HepG2 (cell line): ENCODE results near the gene TSPAN18. TPM values are rescaled to one million over a fixed set of nuclear protein-coding genes. Genes with fewer than 3 reads are reported as not detected.

ENCODE experiments used
- ATAC-seq: fragments of 200-7000 bp; cut with Tn5 transposase; 3 replicates; pipeline ENCODE4 v1.9.1; 2020; ENCODE audit warnings: mild to moderate bottlenecking, moderate library complexity
- BruUV-seq: library from RNA; stranded (reverse); fragments of 400-500 nt; replicated peaks from 2 replicates; lab custom pipeline; 2021; lab: Mats Ljungman, UMichigan
- CTCF ChIA-PET: fragments of 300-600 bp; formaldehyde crosslinking; extraction: SDS; loops from one replicate; lab custom pipeline; 2021; ENCODE audit warnings: low total read pairs, inconsistent platforms, low intra/inter-chr PET ratio; lab: Yijun Ruan, JAX
- POLR2A ChIA-PET: fragments of 350-600 bp; sonication (Branson Sonifier 250); formaldehyde crosslinking; loops from one replicate; lab custom pipeline; 2020; ENCODE audit warnings: antibody characterized with exemption, inconsistent platforms; lab: Yijun Ruan, JAX
- DNase-seq: peaks from one replicate; pipeline ENCODE4 v3.0.0-alpha.2; 2015; ENCODE audit warnings: low spot score
- FAIRE-seq: peaks from 3 replicates; lab custom pipeline; 2011; peaks lifted over from hg19 to GRCh38; lab: Jason Lieb, UNC
- H2AFZ ChIP-seq: one replicate; pipeline ENCODE4 v1.6.1; 2011; ENCODE audit warnings: low read length, inconsistent platforms
- H3K27ac ChIP-seq: fragments of 300-600 bp; 3 replicates; pipeline ENCODE4 v1.8.0; 2011; ENCODE audit warnings: mixed run types, mild to moderate bottlenecking, mixed read lengths, low read length, inconsistent platforms; ENCODE audit not compliant: insufficient read depth; ENCODE audit errors: extremely low read length
- H3K27me3 ChIP-seq, 2 experiments: fragments of 200-600 bp in 1 of 2; 2 replicates in 1 of 2; 3 replicates in 1 of 2; pipeline versions ENCODE4 v1.6.0 to v1.8.0; 2011; ENCODE audit warnings: low read length in 2 of 2, mild to moderate bottlenecking in 2 of 2, moderate library complexity in 2 of 2, inconsistent platforms in 1 of 2; ENCODE audit not compliant: insufficient read depth in 2 of 2, control insufficient read depth in 1 of 2
- H3K36me3 ChIP-seq, 2 experiments: fragments of 200-600 bp in 1 of 2; replicated peaks in 1 of 2; 2 replicates in 1 of 2; 3 replicates in 1 of 2; pipeline versions ENCODE4 v1.5.1 to v1.8.0; 2011; ENCODE audit warnings: low read length in 2 of 2, inconsistent platforms in 1 of 2; ENCODE audit not compliant: insufficient read depth in 2 of 2, control insufficient read depth in 1 of 2
- H3K4me1 ChIP-seq: 2 replicates; pipeline ENCODE4 v1.5.1; 2012; ENCODE audit warnings: low read length, inconsistent platforms; ENCODE audit not compliant: insufficient read depth
- H3K4me2 ChIP-seq: 2 replicates; pipeline ENCODE4 v1.6.0; 2011; ENCODE audit warnings: low read depth, low read length, inconsistent platforms
- H3K4me3 ChIP-seq, 3 experiments: fragments of 200-600 bp in 1 of 3; sonication (generic), shearing (Covaris generic) in 1 of 3; replicated peaks in 1 of 3; 2 replicates each; pipeline ENCODE4 v1.5.1; 2011 to 2016; ENCODE audit warnings: low read length in 3 of 3, inconsistent platforms in 2 of 3, low read depth in 2 of 3, mild to moderate bottlenecking in 2 of 3, control low read depth in 1 of 3, mixed read lengths in 1 of 3; ENCODE audit not compliant: insufficient read depth in 1 of 3
- H3K79me2 ChIP-seq: one replicate; pipeline ENCODE4 v1.6.1; 2011; ENCODE audit warnings: low read length, inconsistent platforms; ENCODE audit not compliant: insufficient read depth
- H3K9ac ChIP-seq: 2 replicates; pipeline ENCODE4 v1.6.0; 2011; ENCODE audit warnings: mild to moderate bottlenecking, low read depth, low read length, inconsistent platforms; ENCODE audit not compliant: insufficient read depth
- H3K9me3 ChIP-seq: 2 replicates; pipeline ENCODE4 v1.5.1; 2012; ENCODE audit warnings: mild to moderate bottlenecking, low read length
- H4K20me1 ChIP-seq: 2 replicates; pipeline ENCODE4 v1.6.0; 2011; ENCODE audit warnings: inconsistent platforms, mild to moderate bottlenecking, low read length, moderate library complexity; ENCODE audit not compliant: insufficient read depth
- ARNT2 ChIP-seq: sonication (generic); formaldehyde crosslinking; IDR thresholded peaks from 2 replicates; pipeline ENCODE4 v1.8.0; 2022; ENCODE audit warnings: mild to moderate bottlenecking, low read depth, missing genetic modification reagents, moderate library complexity
- GATA4 ChIP-seq: sonication (generic); IDR thresholded peaks from 2 replicates; pipeline ENCODE4 v1.6.1; 2016; ENCODE audit warnings: antibody characterized with exemption, low read depth, borderline replicate concordance
- GFI1 ChIP-seq: sonication (generic); formaldehyde crosslinking; IDR thresholded peaks from 2 replicates; pipeline ENCODE4 v1.5.0; 2020; ENCODE audit warnings: missing genetic modification reagents, mild to moderate bottlenecking, borderline replicate concordance
- KLF13 ChIP-seq: sonication (generic); formaldehyde crosslinking; IDR thresholded peaks from 2 replicates; pipeline ENCODE4 v1.4.0; 2020; ENCODE audit warnings: mild to moderate bottlenecking, missing genetic modification reagents
- KLF15 ChIP-seq: sonication (generic); formaldehyde crosslinking; IDR thresholded peaks from 2 replicates; pipeline ENCODE4 v1.8.1; 2023; ENCODE audit warnings: borderline replicate concordance, mild to moderate bottlenecking, inconsistent platforms, missing genetic modification reagents, mixed read lengths
- MEF2D ChIP-seq: sonication (generic); formaldehyde crosslinking; IDR thresholded peaks from 2 replicates; pipeline ENCODE4 v1.5.1; 2020; ENCODE audit warnings: mild to moderate bottlenecking, missing genetic modification reagents
- MIXL1 ChIP-seq: IDR thresholded peaks from 2 replicates; pipeline ENCODE4 v1.6.1; 2016
- POLR2G ChIP-seq: fragments of 200-400 bp; formaldehyde crosslinking; IDR thresholded peaks from 2 replicates; pipeline ENCODE4 v1.6.1; 2018; ENCODE audit warnings: mild to moderate bottlenecking, low read depth, low read length, moderate library complexity
- RARG ChIP-seq: sonication (generic); formaldehyde crosslinking; IDR thresholded peaks from 2 replicates; pipeline ENCODE4 v1.4.0; 2020; ENCODE audit warnings: low read depth, mild to moderate bottlenecking, missing genetic modification reagents
- SIX1 ChIP-seq: sonication (generic); formaldehyde crosslinking; IDR thresholded peaks from 2 replicates; pipeline ENCODE4 v1.4.0; 2020; ENCODE audit warnings: missing genetic modification reagents, borderline replicate concordance
- TBX2 ChIP-seq: sonication (generic); formaldehyde crosslinking; IDR thresholded peaks from 2 replicates; pipeline ENCODE4 v1.5.0; 2020; ENCODE audit warnings: missing genetic modification reagents, mild to moderate bottlenecking, borderline replicate concordance
- ZNF331 ChIP-seq: sonication (generic); formaldehyde crosslinking; IDR thresholded peaks from 2 replicates; pipeline ENCODE4 v1.4.0; 2020; ENCODE audit warnings: missing genetic modification reagents
- ZNF547 ChIP-seq: sonication (generic); formaldehyde crosslinking; IDR thresholded peaks from 2 replicates; pipeline ENCODE4 v1.5.1; 2020; ENCODE audit warnings: mild to moderate bottlenecking, missing genetic modification reagents
- ZNF660 ChIP-seq: sonication (generic); formaldehyde crosslinking; IDR thresholded peaks from 2 replicates; pipeline ENCODE4 v1.5.1; 2020; ENCODE audit warnings: mild to moderate bottlenecking, low read depth, missing genetic modification reagents, borderline replicate concordance
- WGBS: methylation state at CpG from one replicate; pipeline ENCODE4 v1.1.6; 2017; ENCODE audit warnings: low lambda C conversion rate; 5-methylcytosine and 5-hydroxymethylcytosine counted together
- in situ Hi-C: cut with HindIII; loops from 2 replicates; pipeline ENCODE4 v1.10.0; 2017; ENCODE audit warnings: low pct_unique_long_range_greater_than_20kb; ENCODE audit not compliant: extremely low pct_ligation_motif_present
- intact Hi-C: fragments of 100-400 bp; cut with micrococcal nuclease; formaldehyde crosslinking; loops from one replicate; pipeline ENCODE4 v1.10.0; 2022; ENCODE audit not compliant: unreplicated experiment
- polyA plus RNA-seq, 8 experiments: library from polyadenylated mRNA; depleted of rRNA in 3 of 8; stranded (reverse) in 7 of 8; unstranded in 1 of 8; fragments of >200 nt; fragmentation: Illumina TruSeq in 4 of 8; extraction: Trizol in 4 of 8; gene quantifications; 2 replicates each; pipeline versions ENCODE4 v1.2.1 to v1.2.3, GENCODE V29; 2011 to 2016; ENCODE audit warnings: low read depth in 4 of 8, missing spikeins in 1 of 8, mixed read lengths in 1 of 8; ENCODE audit not compliant: insufficient read depth in 1 of 8
- total RNA-seq, 5 experiments: library from RNA; depleted of rRNA; stranded (reverse); fragments of >200 nt; fragmentation: Illumina TruSeq; extraction: Trizol; gene quantifications; 2 replicates each; pipeline ENCODE4 v1.2.3, GENCODE V29; 2016; ENCODE audit warnings: low read depth in 1 of 5
- TF ChIP-seq, protein P1 (sequence below): IDR thresholded peaks from 2 replicates; pipeline ENCODE4 v1.6.1; 2016
- TF ChIP-seq, protein P2 (sequence below), 2 experiments: fragments of 450-650 bp in 1 of 2; sonication (generic) in 1 of 2; formaldehyde crosslinking; IDR thresholded peaks; 2 replicates each; pipeline versions ENCODE4 v1.5.0 to v1.8.0; 2020 to 2022; ENCODE audit warnings: mild to moderate bottlenecking in 1 of 2, missing genetic modification reagents in 1 of 2
- TF ChIP-seq, protein P3 (sequence below): sonication (generic); formaldehyde crosslinking; IDR thresholded peaks from 2 replicates; pipeline ENCODE4 v1.4.0; 2020; ENCODE audit warnings: low read depth, mild to moderate bottlenecking, missing genetic modification reagents
- TF ChIP-seq, protein P4 (sequence below): sonication (generic); formaldehyde crosslinking; IDR thresholded peaks from 2 replicates; pipeline ENCODE4 v1.4.0; 2020; ENCODE audit warnings: mild to moderate bottlenecking, low read depth, missing genetic modification reagents

Gene TSPAN18
- total and polyA plus RNA-seq, 2 of the 13 experiments (the other 11 are each of a cell fraction or from before 2014, with no cell fraction given) = not detected

DNA sequence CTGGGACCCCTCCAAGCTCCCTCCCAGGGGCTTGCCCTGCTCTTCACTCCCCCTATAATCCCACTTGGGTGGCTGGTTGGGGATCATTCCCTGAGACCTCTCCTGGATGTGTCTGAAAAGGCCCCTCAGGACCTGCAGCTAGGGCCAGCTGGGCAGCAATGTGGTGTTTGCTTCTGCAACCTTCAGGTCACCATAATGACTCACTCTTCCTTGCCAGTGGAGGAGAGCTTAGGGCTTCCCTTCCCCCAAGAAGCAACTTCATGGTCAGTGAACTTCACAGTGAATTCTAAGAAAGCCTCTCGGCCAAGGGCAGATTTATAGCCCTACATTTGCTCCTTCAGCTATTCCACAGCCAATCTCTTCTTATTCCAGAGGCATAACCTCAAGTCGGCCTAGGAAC lies 45.1 kb upstream of the TSPAN18 start:
- no peak overlapping the region for H3K27ac ChIP-seq
- TF ChIP-seq MIXL1 = no peak
- TF ChIP-seq, protein P1, sequence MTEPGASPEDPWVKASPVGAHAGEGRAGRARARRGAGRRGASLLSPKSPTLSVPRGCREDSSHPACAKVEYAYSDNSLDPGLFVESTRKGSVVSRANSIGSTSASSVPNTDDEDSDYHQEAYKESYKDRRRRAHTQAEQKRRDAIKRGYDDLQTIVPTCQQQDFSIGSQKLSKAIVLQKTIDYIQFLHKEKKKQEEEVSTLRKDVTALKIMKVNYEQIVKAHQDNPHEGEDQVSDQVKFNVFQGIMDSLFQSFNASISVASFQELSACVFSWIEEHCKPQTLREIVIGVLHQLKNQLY (CRISPR knock-in tag) = no peak
- TF ChIP-seq GFI1 (CRISPR knock-in tag) = no peak
- TF ChIP-seq RARG = no peak
- no peak for TF ChIP-seq TBX2 (CRISPR knock-in tag)
- TF ChIP-seq KLF13 (CRISPR knock-in tag) = no peak
- TF ChIP-seq, protein P2, sequence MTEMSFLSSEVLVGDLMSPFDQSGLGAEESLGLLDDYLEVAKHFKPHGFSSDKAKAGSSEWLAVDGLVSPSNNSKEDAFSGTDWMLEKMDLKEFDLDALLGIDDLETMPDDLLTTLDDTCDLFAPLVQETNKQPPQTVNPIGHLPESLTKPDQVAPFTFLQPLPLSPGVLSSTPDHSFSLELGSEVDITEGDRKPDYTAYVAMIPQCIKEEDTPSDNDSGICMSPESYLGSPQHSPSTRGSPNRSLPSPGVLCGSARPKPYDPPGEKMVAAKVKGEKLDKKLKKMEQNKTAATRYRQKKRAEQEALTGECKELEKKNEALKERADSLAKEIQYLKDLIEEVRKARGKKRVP (CRISPR knock-in tag; IDR thresholded peaks at IDR 0.05) = no peak
- TF ChIP-seq POLR2G = no peak
- no peak for TF ChIP-seq ZNF660 (CRISPR knock-in tag)
- no peak for TF ChIP-seq GATA4
- TF ChIP-seq ZNF331 (CRISPR knock-in tag) = no peak
- no peak for TF ChIP-seq ZNF547
- TF ChIP-seq, protein P3, sequence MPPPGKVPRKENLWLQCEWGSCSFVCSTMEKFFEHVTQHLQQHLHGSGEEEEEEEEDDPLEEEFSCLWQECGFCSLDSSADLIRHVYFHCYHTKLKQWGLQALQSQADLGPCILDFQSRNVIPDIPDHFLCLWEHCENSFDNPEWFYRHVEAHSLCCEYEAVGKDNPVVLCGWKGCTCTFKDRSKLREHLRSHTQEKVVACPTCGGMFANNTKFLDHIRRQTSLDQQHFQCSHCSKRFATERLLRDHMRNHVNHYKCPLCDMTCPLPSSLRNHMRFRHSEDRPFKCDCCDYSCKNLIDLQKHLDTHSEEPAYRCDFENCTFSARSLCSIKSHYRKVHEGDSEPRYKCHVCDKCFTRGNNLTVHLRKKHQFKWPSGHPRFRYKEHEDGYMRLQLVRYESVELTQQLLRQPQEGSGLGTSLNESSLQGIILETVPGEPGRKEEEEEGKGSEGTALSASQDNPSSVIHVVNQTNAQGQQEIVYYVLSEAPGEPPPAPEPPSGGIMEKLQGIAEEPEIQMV (CRISPR knock-in tag) = no peak
- TF ChIP-seq, protein P4, sequence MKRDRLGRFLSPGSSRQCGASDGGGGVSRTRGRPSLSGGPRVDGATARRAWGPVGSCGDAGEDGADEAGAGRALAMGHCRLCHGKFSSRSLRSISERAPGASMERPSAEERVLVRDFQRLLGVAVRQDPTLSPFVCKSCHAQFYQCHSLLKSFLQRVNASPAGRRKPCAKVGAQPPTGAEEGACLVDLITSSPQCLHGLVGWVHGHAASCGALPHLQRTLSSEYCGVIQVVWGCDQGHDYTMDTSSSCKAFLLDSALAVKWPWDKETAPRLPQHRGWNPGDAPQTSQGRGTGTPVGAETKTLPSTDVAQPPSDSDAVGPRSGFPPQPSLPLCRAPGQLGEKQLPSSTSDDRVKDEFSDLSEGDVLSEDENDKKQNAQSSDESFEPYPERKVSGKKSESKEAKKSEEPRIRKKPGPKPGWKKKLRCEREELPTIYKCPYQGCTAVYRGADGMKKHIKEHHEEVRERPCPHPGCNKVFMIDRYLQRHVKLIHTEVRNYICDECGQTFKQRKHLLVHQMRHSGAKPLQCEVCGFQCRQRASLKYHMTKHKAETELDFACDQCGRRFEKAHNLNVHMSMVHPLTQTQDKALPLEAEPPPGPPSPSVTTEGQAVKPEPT (CRISPR knock-in tag) = no peak
- no peak for TF ChIP-seq SIX1 (CRISPR knock-in tag)
- no peak for TF ChIP-seq ARNT2 (CRISPR knock-in tag)
- TF ChIP-seq KLF15 (CRISPR knock-in tag) = no peak
- TF ChIP-seq MEF2D (CRISPR knock-in tag) = no peak

More for the DNA sequence above, 45.1 kb upstream of the TSPAN18 start:
- POLR2A ChIA-PET = no interaction called here
- H3K4me3 ChIP-seq = no peak overlapping the region
- no peaks in the 10 kb centered on the region for H3K4me1 ChIP-seq
- H3K79me2 ChIP-seq = no peaks in the 10 kb centered on the region
- in situ Hi-C loops (no loop called here), intact Hi-C loops (no loop called here)
- DNase-seq = no peak
- H3K27me3 ChIP-seq = no peaks in the 10 kb centered on the region
- 0% methylated on average over 1 of the region's 2 CpGs for WGBS
- H3K9ac ChIP-seq = no peak overlapping the region
- BruUV-seq = no TSS peak
- CTCF ChIA-PET = no interaction called here
- FAIRE-seq = no peak
- H3K36me3 ChIP-seq = no peaks in the 10 kb centered on the region
- ATAC-seq = no peak
- H4K20me1 ChIP-seq = no peaks in the 10 kb centered on the region
- H2AFZ ChIP-seq = no peak overlapping the region
- H3K4me2 ChIP-seq = no peak overlapping the region
- no peaks in the 10 kb centered on the region for H3K9me3 ChIP-seq
